Mucosa of descending colon (tissue), 3 donors: ENCODE results near the gene C10orf90. TPM values are rescaled to one million over a fixed set of nuclear protein-coding genes. Genes with fewer than 3 reads are reported as not detected.

Experiments
- ATAC-seq: fragments of 200-7000 bp; cut with Tn5 transposase; one replicate; pipeline ENCODE4 v1.9.1; 2020; ENCODE audit warnings: mild to moderate bottlenecking, moderate library complexity
- DNase-seq, 3 donors: peaks; one replicate each; pipeline ENCODE4 v3.0.0-alpha.2; 2020
- H3K36me3 ChIP-seq: fragments of 200-600 bp; one replicate; pipeline ENCODE4 v1.8.0; 2021; ENCODE audit warnings: low read depth, mild to moderate bottlenecking
- H3K4me1 ChIP-seq: fragments of 200-600 bp; one replicate; pipeline ENCODE4 v1.8.0; 2021; ENCODE audit warnings: low read depth, mild to moderate bottlenecking
- H3K4me3 ChIP-seq: fragments of 200-600 bp; one replicate; pipeline ENCODE4 v1.8.0; 2021; ENCODE audit warnings: mild to moderate bottlenecking
- H3K9me3 ChIP-seq: fragments of 200-600 bp; one replicate; pipeline ENCODE4 v1.8.0; 2021; ENCODE audit warnings: mild to moderate bottlenecking
- intact Hi-C, 2 donors: fragments of 100-400 bp; cut with DNase I in 1 of 2; cut with micrococcal nuclease in 1 of 2; formaldehyde crosslinking; loops; one replicate each; pipeline versions ENCODE4 v1.11.0 to v1.11.1; 2022; cut with DNase I, micrococcal nuclease
- total RNA-seq, 3 donors: library from RNA; stranded (reverse); fragmentation: NEBNext Ultra II Directional in 2 of 3; extraction: Animal tissue kit (Norgen Biotek cat#: 25700) in 2 of 3; gene quantifications; one replicate each; pipeline versions ENCODE4 v1.2.1 to v1.2.4, GENCODE V29; 2021 to 2023
- TF ChIP-seq, protein P1 (sequence below): fragments of 200-600 bp; IDR thresholded peaks from one replicate; pipeline ENCODE4 v1.8.0; 2022; ENCODE audit warnings: antibody characterized with exemption, mild to moderate bottlenecking
- donor health status: DM: no; HTN: no; CAD: no; lungs with moderate emphysema.
- donor health status: DM: no; HTN: no; CAD: no.
- donor health status: DM: no; HTN: yes; CAD: no.

C10orf90 gene
- total RNA-seq, 3 donors from 2014 or later: 1.1 TPM; not detected in 2

DNA sequence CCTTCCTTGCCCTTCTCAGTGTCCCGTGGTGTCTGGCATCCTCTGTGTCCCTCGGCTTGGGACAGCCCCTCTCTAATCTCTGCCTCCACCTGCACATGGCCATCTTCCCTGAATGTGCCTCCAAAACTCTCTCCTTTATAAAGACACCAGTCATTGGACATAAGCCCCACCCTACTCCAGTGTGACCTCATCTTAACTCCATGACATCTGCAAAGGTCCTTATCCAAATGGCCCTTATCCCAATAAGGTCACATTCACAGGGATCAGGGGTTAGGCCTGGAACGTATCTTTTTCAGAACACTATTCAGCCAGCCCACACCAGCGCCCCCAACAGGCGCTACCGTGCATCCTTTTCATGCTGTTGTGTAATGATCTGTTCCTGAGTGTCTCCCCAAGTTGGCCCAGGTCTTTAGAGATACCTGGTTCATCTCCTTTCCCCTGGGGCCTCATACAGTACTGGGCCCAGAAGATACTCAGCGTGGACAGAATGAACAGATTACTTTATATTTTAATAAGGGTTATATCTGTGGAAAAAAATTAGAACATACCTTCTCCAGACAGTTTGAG is 149.7 kb downstream of the C10orf90 start:
- no peaks in the 10 kb centered on the region for H3K9me3 ChIP-seq
- no peaks in the 10 kb centered on the region for H3K36me3 ChIP-seq
- intact Hi-C loops: no loop called here
- TF ChIP-seq, protein P1, sequence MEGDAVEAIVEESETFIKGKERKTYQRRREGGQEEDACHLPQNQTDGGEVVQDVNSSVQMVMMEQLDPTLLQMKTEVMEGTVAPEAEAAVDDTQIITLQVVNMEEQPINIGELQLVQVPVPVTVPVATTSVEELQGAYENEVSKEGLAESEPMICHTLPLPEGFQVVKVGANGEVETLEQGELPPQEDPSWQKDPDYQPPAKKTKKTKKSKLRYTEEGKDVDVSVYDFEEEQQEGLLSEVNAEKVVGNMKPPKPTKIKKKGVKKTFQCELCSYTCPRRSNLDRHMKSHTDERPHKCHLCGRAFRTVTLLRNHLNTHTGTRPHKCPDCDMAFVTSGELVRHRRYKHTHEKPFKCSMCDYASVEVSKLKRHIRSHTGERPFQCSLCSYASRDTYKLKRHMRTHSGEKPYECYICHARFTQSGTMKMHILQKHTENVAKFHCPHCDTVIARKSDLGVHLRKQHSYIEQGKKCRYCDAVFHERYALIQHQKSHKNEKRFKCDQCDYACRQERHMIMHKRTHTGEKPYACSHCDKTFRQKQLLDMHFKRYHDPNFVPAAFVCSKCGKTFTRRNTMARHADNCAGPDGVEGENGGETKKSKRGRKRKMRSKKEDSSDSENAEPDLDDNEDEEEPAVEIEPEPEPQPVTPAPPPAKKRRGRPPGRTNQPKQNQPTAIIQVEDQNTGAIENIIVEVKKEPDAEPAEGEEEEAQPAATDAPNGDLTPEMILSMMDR: no peak
- no peak for DNase-seq
- H3K4me1 ChIP-seq: no peaks in the 10 kb centered on the region
- ATAC-seq: no peak
- H3K4me3 ChIP-seq: no peak overlapping the region

DNA sequence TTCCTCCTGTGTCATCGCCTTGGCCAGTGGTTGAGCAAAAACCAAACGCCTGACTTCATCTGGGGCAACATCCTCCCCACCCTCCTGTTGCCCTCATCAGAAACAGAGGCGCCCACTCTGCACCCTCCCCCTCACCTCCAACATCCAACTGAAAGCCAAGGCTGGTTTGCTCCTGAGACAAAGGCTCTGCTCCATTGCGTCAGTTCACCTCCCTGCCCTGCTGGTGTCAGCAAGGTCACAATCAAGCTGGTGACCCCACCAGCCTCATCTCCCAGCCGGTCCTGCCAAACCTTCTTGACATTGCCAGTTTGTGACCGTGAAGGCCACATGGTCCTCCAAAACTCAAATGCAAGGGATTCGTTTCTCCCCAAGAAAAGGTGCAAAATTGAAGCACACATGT is 150.5 kb downstream of the C10orf90 start:
- intact Hi-C loops: no loop called here
- Histone ChIP-seq H3K4me1 (no peaks in the 10 kb centered on the region), H3K36me3 (no peaks in the 10 kb centered on the region), H3K9me3 (no peaks in the 10 kb centered on the region), H3K4me3 (no peak overlapping the region)
- DNase-seq: no peak
- ATAC-seq: no peak
- TF ChIP-seq, protein P1: no peak

DNA sequence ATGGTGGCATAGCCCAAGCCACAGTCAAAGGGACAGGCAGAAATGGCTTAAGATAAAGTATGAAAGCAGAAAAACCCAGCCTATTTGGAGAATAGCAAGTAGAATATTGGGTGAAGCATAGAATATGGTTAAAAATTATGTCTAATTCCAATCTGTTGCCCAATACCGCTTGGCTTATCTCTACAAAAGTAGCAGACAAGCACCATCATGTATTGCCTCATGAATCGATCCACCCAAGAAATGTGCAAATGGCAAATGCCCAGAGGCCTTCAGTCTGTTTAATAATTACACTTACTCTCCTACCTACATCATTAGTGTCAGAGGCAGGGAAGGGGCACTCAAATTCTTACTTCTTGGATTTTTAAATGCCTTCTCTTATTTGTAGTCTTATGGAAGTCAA is 151.3 kb downstream of the C10orf90 start:
- Histone ChIP-seq H3K4me3 (no peak overlapping the region), H3K4me1 (no peaks in the 10 kb centered on the region), H3K9me3 (no peaks in the 10 kb centered on the region), H3K36me3 (no peaks in the 10 kb centered on the region)
- DNase-seq (no peak), ATAC-seq (no peak)
- TF ChIP-seq, protein P1: no peak
- intact Hi-C loops: no loop called here

DNA sequence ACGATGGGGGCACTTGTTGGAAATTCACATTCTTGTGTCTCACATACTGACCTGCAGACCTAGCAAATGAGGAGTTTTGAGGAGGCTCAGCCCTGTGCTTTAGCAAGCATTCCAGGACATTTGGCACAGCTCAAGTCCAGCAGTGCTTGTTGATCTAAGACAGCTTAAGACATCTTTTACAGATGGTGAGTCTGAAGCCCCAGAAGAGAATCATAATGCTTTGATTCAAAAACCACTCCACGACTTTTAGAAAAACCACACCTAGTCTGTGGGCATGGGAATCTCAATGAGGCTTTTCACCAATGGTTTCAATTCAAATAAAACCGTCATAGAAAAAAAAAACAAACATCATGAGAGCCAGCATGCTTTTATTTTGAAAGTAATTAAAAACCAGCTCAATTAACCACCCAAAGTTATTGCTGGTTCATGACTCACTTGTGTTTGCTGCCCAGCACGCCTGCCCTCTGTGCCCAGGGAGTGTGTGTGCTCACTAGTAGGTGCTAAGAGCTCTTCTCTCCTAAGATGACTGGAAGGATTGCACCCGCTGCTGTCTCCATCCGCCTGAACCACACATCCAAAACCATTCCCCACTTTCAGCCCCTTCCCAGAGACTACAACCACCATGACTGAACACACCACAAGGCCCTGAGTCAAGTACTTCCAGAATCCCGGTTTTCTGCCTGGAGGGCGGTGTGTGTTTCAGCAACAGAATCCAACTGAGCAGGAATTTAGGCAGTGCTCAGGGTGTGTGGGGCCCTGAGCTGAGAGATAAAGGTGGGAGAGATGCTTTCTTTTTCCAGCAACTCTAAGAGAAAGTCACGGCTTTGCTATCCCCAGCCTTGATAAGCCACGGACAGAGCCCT is 152.0 kb downstream of the C10orf90 start:
- ATAC-seq (no peak), DNase-seq (no peak)
- Histone ChIP-seq H3K4me1 (no peaks in the 10 kb centered on the region), H3K4me3 (no peak overlapping the region), H3K9me3 (no peaks in the 10 kb centered on the region), H3K36me3 (no peaks in the 10 kb centered on the region)
- TF ChIP-seq, protein P1: no peak
- intact Hi-C loops: no loop called here

DNA sequence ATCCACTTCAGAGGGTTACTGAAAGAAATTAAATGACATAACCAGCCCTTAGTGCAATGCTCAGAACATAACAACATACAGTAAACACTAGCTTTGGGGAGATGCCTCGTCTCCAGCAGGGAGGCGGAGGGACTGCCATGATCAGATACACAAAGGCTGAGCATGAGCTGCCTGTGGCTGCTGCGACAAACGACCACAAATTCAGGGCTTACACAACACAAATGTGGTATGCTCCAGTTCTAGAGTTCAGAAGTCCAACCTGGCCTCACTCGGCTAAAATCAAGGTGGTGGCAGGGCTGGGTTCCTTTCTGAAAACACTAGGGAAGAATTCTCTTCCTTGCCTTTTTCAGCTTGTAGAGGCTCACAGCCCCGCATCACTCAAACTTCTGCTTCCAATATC is 154.0 kb downstream of the C10orf90 start:
- Histone ChIP-seq H3K4me3 (no peak overlapping the region), H3K9me3 (no peaks in the 10 kb centered on the region), H3K36me3 (no peaks in the 10 kb centered on the region), H3K4me1 (no peaks in the 10 kb centered on the region)
- TF ChIP-seq, protein P1: no peak
- no peak for ATAC-seq
- intact Hi-C loops: no loop called here
- DNase-seq: no peak
